Activated CD4-positive, alpha-beta T cell treated with anti-CD3 and anti-CD28 coated beads, Interleukin-10, Interleukin-2, amounts not matched to agents 100 ng/mL and 50 ng/mL, durations not matched to agents 16 hours and 8 hours (primary cell): Measurements from ENCODE around the gene POLR2J.
"Not testable (repeated sequence)": the region's sequence is repeated elsewhere in the genome, so short reads cannot be mapped to it uniquely, and the experiment has no call there.

Experiments used
- DNase-seq: peaks from one replicate; pipeline ENCODE4 v3.0.0-alpha.2; 2020

POLR2J gene

DNA sequence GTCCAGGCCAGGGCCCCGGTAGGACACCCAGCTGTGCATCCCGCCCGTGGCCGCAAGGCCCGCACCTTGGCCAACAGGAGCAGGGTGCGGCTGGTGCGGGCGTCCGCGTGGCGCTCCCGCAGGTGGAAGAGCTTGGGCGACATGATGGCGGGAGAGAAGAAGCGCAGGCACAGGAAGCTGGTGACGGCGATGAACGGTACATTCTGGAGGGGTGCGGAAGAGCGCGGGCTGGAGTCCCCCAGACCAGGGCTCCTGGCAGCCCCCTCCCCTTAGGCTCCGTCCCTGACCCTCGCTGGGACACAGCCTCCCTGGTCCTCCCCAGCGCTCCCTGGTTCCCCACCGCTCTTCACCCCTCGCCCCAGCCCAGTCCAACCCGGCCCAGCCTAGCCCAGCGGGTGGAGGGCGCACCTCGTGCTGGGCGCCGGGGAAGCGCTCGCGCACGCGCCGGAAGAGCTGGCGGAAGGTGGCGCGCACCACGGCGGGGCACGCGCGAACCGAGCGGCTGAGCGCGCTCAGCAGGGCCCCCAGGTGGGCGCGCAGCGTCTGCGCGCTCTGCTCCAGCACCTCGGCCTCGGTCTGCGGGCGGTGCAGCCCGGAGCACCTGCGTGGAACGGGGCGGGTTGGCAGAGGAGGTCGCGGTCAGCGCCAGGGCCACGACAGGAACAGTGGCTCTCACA, 15.9 kb upstream of the POLR2J start:
- not testable (repeated sequence) for DNase-seq

DNA sequence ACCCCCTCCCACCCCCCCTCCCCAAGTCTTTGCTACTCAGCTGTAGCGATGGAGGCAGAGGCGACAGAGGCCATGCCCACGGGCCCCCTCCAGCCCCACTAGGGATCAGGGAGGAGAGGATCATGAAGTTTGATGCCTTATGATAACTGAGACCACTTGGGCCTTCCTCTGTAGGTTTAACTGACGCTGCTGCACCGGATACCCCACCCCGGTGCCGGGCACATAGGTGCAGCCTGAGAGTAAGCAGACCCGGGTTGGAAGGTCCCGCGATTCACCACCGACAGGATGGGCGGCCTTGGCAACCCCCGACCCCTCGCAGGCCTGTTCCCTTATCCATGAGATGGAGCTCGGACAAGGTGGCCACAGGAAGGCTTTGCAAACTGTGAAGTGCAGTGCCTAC, 15.3 kb upstream of the POLR2J start:
- not testable (repeated sequence) for DNase-seq

DNA sequence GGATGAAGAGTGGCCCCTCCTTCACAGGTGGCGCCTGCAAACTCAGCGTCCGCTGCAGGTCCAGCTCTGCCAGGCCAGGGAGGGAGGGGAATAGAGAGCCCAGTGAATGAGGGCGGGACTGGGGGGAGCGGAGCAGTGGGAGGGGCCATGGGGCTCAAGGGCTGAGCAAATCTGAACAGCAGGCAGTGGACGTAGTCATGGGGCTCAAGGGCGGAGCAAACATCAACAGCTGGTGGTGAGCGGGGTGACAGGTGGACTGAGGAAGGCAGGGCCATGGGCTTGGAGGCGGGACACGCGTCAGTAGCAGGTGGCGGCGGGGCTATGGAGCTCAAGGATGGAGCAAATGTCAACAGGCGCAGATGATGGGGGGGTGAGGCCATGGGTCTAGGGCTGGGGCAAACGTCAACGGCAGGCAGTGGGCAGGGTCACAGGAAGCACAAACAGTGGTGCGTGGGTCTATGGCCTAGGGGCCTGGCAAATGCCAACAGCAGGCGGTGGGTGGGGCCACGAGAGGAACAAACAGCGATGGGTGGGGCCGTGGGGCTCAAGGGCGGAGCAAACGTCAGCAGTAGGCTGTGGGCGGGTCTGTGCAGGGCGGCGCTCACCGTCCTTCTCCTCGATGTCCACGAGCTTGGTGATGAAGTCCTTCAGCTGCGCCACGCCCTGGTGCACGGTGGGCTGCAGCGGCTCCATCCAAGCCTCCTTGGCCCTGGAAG, 14.7 kb upstream of the POLR2J start:
- DNase-seq, result not testable (repeated sequence)

GRCh38 chr7:102490529-102491075, 11.9 kb upstream of the POLR2J start:
- peak; percentile 49 for DNase-seq

DNA sequence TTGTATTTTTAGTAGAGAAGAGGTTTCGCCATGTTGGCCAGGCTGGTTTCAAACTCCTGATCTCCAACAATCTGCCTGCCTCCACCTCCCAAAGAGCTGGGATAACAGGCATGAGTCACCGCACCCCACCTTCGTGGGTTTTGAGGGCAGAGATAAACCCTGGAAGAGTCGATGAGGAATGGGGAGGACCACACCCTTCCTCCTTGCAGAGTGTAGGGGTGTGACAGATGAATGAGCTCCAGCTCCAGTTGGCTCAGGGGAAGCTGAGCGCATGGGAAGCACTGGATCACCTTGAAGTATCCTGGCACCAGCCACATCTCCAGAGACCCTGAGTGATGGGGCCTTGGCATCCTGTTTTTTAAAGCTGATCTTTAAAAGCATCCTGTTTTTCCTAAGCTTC, 5.6 kb upstream of the POLR2J start:
- not testable (repeated sequence) for DNase-seq

- DNase-seq, result not testable (repeated sequence)
Measured at GRCh38 chr7:102481962-102482361, 3.2 kb upstream of the POLR2J start.

DNA sequence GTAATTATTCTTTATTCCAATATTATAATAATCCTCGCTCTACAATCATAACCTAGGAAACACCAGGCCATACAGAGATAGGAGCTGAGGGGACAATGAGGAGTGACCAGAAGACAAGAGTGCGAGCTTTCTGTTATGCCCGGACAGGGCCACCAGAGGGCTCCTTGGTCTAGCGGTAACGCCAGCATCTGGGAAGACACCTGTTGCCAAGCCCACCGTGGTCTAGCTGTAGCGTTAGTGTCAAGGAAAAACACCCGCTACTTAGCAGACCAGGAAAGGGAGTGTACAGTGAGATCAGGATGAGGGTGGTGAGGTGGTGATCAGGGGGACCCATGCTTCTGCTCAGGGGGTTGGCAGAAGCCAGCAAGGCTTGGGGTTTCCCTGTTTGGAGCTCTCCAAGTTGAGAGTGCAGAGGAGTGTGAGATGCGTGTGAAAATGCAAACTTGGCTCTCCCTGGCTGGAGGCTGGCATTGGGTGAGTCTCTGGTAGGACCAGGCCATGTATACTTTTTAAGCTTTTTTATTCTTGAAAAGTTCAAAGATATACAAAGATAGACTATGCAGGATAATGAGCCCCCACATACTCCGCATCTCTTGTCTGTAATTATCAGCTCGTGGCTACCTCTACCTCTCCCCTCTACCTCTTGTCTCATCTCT, 1.4 kb upstream of the POLR2J start:
- peak; percentile 56 for DNase-seq

DNA sequence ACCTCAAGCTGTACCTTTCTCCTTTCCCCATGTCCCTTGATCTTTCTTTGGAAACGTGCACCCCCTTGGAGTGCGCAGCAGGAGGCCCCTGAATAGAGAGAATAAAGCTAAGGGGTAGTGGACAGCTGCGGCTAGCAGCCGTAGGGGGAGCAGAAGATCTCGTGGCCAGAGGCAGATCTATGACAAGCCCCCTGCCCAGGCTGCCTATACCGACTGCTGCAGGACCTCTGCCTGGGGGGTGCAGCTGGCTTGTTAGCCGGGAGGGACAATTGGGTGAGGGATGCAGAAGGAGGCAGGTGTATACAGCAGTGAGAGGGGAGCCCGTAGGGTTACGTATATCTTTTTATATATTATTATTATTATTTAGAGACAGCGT, 475 bp upstream of the POLR2J start:
- DNase-seq, result not testable (repeated sequence)

GRCh38 chr7:102474736-102475435, 3.8 kb downstream of the POLR2J start:
- DNase-seq, result not testable (repeated sequence)

- DNase-seq, result not testable (repeated sequence)
Measured at GRCh38 chr7:102474116-102474515, 4.6 kb downstream of the POLR2J start.

- no peak for DNase-seq
Measured at GRCh38 chr7:102473271-102473991, 5.3 kb downstream of the POLR2J start.

DNA sequence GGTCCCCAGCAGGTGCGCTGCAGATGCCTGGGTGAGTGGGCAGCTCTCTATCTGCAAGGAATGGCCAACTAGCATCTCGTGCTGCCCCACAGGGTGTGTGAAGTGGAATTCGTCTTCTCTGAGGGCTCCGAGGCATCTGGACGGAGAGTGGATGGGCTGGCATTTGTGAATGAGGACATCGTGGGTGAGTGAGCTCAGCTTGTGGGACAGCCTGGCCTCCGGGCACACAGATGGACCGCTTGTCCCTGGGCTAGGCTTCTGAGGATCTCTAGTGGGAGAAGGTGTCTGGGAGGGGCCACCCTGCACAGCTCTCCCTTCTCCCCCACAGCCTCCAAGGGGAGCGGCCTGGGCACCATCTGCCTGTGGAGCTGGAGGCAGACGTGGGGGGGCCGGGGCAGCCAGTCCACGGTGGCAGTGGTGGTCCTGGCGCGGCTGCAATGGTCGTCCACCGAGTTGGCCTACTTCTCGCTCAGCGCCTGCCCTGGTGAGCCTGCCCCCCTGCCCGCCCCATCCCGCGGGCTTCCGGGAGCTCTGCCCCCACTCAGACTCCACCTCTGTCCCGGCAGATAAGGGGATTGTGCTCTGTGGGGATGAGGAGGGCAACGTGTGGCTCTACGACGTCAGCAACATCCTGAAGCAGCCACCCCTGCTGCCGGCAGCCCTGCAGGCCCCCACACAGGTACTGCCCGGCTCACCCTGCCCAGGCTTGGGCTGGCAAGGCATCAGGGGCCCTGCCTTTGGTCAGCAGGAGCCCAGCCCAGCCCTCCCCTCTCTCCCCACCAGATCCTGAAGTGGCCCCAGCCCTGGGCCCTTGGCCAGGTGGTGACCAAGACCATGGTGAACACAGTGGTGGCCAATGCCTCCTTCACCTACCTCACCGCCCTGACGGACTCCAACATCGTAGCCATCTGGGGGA, 6.3 kb downstream of the POLR2J start:
- no peak for DNase-seq

DNA sequence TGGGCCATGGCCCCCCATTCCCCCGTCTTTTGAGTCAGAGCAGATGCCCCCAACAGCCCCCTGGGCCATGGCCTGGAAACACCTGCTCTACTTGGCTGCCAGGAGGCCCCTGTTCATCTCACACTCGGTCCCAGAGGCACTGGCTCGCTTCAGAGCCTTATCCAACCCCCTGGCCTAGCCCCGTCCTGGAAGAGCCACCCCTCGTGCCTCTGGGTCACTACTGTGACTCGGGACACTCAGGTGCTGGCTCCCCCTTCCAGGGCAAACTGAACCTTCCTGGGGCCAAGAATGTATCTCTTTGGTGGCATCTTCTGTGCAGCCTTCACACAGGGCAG, 7.0 kb downstream of the POLR2J start:
- no peak for DNase-seq

- DNase-seq, result no peak
Measured at GRCh38 chr7:102469972-102470825, 8.5 kb downstream of the POLR2J start.

DNA sequence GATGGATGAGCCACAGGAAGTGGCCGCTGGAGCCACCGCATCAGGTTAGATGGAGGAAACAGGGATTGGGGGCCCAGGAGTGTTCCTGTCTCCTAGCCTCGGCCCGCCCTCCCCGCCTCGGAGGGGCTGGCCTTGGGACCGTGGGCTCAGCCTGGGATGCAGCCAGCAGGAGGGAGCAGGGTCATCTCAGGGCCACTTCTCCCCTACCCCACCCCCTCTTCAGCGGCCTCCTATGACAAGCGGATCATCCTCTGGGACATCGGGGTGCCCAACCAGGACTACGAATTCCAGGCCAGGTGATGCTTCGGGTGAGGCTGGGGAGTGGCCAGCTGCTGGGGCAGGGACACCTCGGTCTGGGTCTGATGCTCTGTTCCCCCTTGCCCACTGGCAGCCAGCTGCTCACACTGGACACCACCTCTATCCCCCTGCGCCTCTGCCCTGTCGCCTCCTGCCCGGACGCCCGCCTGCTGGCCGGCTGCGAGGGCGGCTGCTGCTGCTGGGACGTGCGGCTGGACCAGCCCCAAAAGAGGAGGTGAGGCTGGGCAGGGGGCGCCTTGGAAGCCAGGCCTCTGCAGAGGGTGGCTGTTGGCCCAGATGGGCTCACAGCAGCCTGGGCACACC, 9.3 kb downstream of the POLR2J start:
- DNase-seq, result no peak

DNA sequence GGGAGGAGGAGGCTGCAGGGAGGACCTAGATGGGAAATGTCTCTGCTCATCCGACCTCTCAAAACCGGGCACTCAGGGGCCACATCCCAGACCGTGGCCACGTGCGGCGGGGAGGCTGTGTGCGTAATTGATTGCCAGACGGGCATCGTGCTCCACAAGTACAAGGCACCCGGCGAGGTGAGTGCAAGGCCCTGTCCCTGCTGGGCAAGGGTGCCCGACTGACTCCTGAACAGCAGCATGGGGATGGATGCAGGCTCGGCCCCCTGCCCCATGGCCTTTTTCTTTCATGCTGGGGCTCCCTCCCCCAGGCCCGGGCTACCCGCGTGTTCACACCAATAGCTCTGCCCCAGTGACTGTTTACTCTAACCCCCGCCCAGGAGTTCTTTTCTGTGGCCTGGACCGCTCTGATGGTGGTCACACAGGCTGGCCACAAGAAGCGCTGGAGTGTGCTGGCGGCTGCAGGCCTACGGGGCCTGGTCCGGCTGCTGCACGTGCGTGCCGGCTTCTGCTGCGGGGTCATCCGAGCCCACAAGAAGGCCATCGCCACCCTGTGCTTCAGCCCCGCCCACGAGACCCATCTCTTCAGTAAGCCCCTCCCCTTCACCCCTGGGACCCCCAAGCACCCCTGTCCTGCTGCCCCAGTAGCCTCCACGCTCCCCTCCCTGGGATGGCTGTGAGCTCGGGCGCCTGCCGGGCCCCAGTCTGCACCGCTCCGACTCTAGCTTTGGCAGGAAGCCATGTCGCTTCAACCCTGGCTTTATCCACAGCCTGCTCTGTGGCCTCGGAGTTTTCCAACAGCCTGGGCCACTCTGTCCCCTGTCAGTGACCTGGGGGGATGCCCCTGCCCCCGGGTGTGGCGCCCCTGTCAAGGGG, 10.0 kb downstream of the POLR2J start:
- no peak for DNase-seq

DNA sequence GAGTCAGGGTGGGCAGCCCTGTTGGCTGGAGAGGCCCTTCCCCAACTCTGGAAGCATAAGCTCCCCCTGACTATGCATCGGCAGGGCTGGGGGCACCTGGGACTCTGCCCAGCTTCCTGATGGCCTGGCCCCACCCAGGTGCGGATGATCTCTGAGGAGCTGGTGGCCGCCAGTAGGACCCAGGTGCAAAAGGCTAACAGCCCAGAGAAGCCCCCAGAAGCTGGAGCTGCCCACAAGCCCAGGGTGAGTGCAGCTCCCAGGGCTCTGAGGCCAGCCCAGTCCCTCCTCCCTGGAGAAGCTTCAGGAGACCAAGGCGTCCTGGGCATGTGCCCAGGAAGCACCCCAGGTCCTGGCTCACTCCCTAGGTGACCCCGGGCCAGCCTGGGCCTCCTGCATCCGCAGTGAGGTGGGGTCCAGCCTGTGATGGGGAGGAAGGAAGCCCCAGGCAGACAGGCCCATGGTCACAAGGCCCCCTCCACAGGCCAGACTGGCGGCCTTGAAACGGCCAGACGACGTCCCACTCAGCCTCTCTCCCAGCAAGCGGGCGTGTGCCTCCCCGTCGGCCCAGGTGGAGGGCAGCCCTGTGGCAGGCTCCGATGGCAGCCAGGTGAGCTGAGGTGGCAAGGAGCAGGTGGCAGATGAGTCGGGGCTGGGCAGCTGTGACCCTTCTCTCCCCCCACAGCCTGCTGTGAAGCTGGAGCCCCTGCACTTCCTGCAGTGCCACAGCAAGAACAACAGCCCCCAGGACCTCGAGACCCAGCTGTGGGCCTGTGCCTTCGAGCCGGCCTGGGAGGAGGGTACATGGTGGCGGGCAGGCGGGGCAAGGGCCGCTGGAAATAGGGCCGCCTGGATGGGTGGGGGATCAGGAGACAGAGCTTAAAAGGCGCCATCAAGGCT, 10.9 kb downstream of the POLR2J start:
- DNase-seq, result no peak

DNA sequence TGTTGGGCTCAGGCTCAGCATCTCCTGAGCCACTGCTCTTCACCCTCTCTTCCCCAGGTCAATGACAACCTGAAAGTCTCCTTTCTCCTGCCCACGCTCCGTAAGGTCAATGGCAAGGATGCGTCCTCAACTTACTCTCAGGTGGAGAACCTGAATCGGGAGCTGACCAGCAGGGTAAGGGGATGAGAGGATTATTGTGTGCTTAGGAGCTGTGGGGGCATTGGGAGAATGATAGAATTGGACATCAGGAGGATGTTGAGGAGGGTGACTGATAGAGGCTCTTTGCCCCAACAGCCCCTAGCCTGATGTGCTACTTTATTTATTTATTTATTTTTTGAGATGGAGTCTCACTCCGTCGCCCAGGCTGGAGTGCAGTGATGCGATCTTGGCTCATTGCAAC, 12.6 kb downstream of the POLR2J start:
- no peak for DNase-seq
